ENCODE data around the gene APRT. TPM values are rescaled to one million over a fixed set of nuclear protein-coding genes. Genes with fewer than 3 reads are reported as not detected.

APRT gene
- total RNA-seq, 1 experiment from 2014 or later: 226 TPM

DNA sequence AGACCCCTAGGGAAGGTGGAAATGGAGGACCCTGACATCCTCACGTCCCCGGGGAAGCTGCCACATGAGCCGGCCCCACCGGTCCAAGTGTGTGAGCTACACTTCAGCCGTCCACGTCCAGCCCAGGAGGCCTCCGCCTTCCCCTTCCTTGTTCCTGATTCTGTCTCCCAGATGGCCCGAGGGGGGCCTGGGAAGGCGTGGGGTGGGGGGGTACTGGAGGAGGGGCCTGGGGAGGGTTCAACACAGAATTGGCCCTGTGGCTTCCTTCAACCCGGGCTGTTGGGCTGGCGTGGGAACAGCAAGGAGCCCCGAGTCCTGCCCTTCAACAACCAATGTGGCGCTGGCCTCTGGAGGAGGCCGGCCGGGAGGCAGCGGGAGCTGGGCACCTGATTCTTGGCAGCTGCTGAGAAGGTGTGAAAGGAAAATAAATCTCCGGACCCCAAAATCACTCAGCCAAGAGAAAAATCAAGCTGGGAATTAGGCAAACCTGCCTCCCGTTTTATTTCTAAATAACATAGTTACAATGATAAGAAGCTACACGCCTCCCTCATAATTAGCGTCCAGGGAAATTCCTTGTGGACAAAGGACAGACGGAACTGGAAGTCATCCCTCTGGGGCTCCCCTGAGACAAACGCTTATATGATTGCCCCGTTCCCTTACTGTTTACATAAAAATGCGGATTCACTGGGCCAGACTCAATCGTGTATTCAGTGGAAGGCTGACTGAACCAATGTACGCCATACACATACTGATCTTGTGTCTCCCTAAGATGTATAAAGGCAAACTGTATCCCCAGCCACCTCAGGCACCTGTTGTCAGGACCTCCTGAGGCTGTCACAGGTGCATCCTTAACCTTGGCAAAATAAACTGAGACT is 1.8 kb upstream of the APRT start:
- no peak for DNase-seq (ENCODE audit: low read depth, low spot score)
- in situ Hi-C loops (cut with HindIII; ENCODE audit: low pct_unique_long_range_greater_than_20kb, low sequenced_read_pairs): no loop called here

- in situ Hi-C loops (cut with HindIII; ENCODE audit: low pct_unique_long_range_greater_than_20kb, low sequenced_read_pairs): no loop called here
- peak; percentile 32 for DNase-seq (ENCODE audit: low read depth, low spot score)
Observed at GRCh38 chr16:88812513-88813268, 963 bp upstream of the APRT start.

DNA sequence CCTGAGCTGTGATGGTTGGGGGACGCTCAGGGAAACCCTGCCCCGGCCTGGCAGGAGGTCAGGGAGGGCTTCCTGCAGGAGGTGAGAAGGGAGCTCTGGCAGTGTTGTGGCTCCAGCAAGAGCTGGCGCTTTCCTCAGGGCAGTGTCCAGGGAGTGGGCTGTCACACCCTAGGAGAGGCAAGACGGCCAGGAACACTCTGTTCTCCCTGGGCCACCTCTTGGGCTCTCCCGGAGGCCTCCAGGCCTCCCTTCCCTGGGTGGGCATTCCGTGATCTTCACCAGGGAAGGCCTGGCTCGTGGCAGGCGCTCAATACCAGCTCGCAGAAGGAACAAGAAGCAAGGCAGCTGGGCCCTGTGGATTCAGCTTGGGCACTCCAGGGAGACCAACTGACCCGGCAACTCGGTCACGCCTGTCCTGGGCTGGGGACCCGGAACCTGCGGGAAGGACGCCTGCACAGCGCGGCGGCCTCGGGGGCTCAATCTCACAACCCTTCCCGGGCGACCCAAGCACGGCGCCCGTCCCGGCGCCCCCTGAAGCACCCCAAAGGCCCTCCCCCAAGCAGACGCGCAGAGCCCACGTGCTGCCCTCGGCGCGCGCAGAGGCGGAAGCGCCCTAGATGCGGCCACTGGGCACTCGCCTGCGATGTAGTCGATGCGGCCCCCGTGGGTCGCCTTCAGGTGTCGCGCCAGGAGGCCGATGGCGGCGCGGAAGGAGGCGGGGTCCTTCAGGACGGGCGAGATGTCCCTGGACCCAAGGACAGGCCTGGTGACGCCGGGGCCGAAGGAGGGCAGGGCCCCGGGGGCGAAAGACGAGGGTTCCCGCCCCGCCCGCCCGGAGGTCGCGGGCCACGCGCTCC is 588 bp downstream of the APRT start:
- in situ Hi-C loops (cut with HindIII; ENCODE audit: low pct_unique_long_range_greater_than_20kb, low sequenced_read_pairs): no loop called here
- DNase-seq (ENCODE audit: low read depth, low spot score): peak; percentile 72

DNA sequence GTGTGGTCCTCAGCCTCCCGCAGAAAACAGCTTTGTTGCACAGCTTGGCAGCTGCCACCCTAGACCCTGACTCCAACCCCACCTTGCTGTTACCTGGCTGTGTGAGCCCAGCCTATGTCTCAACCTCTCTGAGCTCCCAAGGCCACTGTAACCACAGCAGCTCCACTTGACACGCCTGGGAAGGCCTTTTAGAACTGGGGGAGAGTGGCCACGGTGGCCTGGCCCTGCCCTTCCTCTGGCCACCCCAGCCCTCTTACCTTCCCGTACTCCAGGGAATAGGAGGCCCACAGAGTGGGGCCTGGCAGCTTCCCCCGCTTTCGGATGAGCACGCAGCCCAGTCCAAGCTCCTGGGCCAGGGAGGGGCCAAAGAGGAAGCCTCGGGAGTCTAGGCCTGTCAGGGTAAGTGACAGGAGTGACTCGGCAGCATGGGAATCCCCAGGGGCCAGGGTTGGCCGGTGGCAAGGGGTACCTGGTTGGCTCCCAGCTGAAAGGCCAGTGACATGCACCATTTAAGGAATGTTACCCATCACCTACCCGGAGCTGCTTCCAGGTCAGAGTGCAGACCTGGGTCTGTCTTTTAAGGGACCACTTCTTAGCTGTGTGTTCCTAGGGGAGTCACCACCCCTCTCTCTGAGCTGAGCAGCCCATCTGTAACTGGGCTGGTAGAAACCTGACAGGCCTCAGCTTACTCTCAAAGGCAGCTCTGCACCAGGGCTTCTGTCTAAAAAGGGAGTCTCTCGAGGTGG is 1.4 kb downstream of the APRT start:
- no peak for DNase-seq (ENCODE audit: low read depth, low spot score)
- in situ Hi-C loops (cut with HindIII; ENCODE audit: low pct_unique_long_range_greater_than_20kb, low sequenced_read_pairs): no loop called here

DNA sequence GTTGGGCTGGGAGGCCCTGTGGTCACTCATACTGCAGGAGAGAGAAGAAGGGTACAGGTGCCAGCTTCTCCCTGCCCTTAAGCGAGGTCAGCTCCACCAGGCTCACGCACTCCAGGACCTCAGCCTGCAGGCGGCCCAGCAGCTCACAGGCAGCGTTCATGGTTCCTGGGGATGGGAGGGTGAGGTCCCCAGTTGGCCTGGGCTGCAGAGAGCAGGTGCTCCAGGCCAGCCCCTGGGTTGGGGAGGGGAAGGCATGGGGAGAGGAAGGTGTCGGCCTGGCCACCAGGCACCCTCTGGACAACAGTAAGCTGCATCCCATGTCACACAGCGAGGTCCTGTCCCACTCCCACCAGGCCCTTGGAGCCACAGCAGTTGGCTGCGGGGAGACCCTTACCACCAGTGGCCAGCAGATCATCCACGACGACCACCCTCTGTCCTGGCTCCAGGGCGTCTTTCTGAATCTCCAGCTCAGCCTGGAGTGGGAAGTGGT is 2.0 kb downstream of the APRT start:
- no peak for DNase-seq (ENCODE audit: low read depth, low spot score)
- in situ Hi-C loops (cut with HindIII; ENCODE audit: low pct_unique_long_range_greater_than_20kb, low sequenced_read_pairs): no loop called here

DNA sequence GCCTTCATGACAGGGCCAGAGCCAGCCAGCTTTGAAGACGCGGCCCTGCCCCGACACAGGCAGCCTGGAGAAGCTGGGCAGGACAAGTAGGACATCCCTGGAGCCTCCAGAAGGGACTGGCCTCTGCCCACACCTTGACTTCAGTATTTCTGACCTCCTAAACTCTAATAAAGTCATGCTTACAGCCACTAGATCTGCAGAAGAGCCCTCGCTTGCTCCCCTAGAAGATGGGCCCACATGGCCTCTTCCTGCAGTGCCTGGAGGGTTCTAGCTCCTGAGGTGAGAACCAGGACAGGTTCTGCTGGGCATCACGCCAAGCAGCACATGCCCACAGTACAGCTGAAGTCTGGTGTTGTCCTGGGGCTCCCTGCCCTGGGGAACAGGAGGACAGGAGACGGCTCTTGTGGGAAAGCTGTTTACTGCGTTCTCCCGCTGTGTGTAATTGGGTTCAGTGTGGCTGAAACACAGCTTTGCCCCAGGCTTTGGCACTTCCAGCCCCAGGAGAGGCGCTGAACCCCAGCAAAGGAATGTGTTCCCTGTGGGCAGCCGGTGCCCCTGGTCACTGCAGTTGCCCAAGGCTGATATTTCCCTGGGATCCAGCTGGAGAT is 2.6 kb downstream of the APRT start:
- no peak for DNase-seq (ENCODE audit: low read depth, low spot score)
- in situ Hi-C loops (cut with HindIII; ENCODE audit: low pct_unique_long_range_greater_than_20kb, low sequenced_read_pairs): no loop called here

DNA sequence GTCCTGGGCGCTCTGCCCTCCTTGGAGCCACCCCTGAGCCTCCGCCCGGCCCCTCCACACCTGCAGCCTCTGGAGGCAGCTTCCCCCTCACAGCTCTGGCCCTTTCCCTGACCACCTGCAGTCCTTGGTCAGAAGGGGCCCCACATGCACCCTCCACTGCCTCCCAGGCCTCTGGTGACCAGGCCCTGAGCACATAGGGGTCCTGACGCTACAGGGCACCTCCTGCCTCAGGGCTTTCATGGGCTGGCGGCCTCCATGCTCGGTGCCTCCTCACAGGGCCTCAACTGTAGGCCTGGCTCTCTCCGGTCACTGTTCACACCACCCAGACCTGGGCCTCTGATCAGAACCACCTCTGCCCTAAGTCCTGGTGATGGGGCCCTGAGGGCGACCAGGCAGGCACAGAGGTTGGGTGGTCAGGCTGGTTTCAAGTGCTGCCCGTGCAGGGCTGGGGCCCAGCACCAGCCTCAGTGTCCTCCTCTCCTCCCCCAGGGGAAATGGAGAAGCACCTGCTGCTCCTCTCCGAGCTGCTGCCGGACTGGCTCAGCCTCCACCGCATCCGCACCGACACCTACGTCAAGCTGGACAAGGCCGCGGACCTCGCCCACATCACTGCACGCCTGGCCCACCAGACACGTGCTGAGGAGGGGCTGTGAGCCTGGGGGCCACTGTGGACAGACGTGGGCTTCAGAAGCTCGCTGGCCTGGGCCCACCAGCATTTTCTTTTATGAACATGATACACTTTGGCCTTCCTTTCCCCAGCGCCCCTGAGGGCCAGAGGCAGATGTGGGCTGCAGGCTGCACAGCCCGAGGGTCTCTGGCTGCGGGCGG is 3.9 kb downstream of the APRT start:
- in situ Hi-C loops (cut with HindIII; ENCODE audit: low pct_unique_long_range_greater_than_20kb, low sequenced_read_pairs): no loop called here
- no peak for DNase-seq (ENCODE audit: low read depth, low spot score)

GRCh38 chr16:88807142-88807625 is 4.5 kb downstream of the APRT start:
- no peak for DNase-seq (ENCODE audit: low read depth, low spot score)
- in situ Hi-C loops (cut with HindIII; ENCODE audit: low pct_unique_long_range_greater_than_20kb, low sequenced_read_pairs): no loop called here

DNA sequence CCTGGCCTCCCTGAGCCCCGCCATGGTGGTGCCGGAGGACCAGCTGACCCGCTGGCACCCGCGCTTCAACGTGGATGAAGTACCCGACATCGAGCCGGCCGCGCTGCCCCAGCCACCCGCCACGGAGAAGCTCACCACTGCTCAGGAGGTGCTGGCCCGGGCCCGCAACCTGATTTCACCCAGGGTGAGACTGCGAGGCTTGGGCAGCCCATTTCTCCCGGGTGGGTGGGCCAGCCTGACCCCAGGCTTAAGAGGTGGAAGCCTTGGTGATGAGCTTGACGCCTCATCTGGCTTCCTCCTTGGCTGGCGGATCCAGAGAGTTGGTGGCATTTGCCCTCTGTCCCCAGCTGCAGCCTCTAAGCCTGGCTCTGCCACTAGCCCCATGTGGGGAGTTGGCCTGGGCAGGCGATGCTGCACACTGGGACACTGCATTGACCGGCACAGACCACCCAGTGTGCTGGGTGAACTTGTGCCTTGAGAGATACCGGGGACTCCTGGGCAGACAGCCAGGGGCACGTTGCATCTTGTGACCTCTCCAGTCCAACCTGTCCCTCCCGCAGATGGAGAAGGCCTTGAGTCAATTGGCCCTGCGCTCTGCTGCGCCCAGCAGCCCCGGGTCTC is 5.1 kb downstream of the APRT start:
- in situ Hi-C loops (cut with HindIII; ENCODE audit: low pct_unique_long_range_greater_than_20kb, low sequenced_read_pairs): no loop called here
- DNase-seq (ENCODE audit: low read depth, low spot score): no peak

DNA sequence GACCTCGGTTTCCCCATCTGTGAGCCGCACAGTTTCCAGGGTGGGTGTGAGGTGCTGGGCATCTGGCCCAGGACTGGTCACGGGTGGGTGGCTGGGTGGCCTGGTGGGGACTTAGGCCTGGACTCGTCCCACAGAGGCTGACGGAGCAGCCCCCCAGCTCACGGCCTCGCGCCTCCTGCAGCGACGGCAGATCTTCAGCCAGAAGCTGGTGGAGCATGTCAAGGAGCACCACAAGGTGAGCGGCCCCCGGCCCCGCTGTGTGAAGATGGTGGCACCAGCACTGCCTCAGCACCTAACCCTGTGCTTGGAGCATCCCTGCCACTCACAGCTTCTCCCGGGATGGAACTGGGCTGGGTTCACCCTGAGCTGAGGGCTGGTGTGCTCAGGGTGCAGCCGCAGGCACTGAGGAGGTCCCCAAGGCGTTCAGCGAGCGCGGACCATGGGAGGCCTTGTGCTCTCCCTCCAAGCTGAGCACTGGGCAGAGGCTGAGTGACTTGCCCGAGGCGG is 5.8 kb downstream of the APRT start:
- in situ Hi-C loops (cut with HindIII; ENCODE audit: low pct_unique_long_range_greater_than_20kb, low sequenced_read_pairs): no loop called here
- DNase-seq (ENCODE audit: low read depth, low spot score): no peak

GRCh38 chr16:88805340-88805715 is 6.4 kb downstream of the APRT start:
- DNase-seq (ENCODE audit: low read depth, low spot score): no peak
- in situ Hi-C loops (cut with HindIII; ENCODE audit: low pct_unique_long_range_greater_than_20kb, low sequenced_read_pairs): no loop called here

- no peak for DNase-seq (ENCODE audit: low read depth, low spot score)
- in situ Hi-C loops (cut with HindIII; ENCODE audit: low pct_unique_long_range_greater_than_20kb, low sequenced_read_pairs): no loop called here
Observed at GRCh38 chr16:88804552-88805339, 7.0 kb downstream of the APRT start.

GRCh38 chr16:88804173-88804551 is 7.6 kb downstream of the APRT start:
- in situ Hi-C loops (cut with HindIII; ENCODE audit: low pct_unique_long_range_greater_than_20kb, low sequenced_read_pairs): no loop called here

DNA sequence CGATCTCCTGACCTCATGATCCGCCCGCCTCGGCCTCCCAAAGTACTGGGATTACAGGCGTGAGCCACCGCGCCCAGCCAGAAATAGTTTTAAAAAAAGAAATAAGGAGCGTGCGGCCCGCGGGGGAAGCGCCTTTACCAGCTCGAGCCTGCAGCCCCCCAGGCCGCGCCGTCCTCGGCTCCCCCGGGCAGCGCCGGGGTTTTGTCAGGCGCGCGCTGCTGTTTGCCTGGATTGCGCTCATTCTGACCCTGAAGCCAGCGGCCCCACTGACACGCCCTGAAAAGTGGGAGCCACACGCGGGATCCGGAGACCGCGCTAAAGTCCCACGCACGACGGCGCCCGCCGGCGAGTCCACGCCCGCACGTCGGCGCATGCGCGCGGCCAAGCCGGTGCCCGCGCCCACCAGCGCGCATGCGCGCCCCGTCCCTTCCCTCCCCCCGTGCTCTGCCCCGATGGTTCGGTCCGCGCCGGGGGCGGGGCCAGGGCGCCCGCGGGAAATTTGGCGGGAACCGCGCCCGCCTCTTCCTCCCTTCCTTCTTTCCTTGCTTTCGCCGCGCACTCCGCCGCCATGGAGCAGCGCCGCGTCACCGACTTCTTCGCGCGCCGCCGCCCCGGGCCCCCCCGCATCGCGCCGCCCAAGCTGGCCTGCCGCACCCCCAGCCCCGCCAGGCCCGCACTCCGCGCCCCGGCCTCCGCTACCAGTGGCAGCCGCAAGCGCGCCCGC is 8.3 kb downstream of the APRT start, which contains the start of gene CDT1:
TSS of gene CDT1 (plus strand) at position 526 of the 724 bp plus-strand sequence. CDS start at position 569, 43 bp downstream.
- in situ Hi-C loops (cut with HindIII; ENCODE audit: low pct_unique_long_range_greater_than_20kb, low sequenced_read_pairs): no loop called here
- DNase-seq (ENCODE audit: low read depth, low spot score): peak; percentile 58

More at GRCh38 chr16:88804173-88804551, 7.6 kb downstream of the APRT start:
- DNase-seq (ENCODE audit: low read depth, low spot score): no peak

All from SK-MEL-5 (cell line).